ENCODE data around the gene MGAT1. TPM values are rescaled to one million over a fixed set of nuclear protein-coding genes. Genes with fewer than 3 reads are reported as not detected.

The MGAT1 gene
- total RNA-seq, 2 donors from 2014 or later = 101 to 115 TPM

DNA sequence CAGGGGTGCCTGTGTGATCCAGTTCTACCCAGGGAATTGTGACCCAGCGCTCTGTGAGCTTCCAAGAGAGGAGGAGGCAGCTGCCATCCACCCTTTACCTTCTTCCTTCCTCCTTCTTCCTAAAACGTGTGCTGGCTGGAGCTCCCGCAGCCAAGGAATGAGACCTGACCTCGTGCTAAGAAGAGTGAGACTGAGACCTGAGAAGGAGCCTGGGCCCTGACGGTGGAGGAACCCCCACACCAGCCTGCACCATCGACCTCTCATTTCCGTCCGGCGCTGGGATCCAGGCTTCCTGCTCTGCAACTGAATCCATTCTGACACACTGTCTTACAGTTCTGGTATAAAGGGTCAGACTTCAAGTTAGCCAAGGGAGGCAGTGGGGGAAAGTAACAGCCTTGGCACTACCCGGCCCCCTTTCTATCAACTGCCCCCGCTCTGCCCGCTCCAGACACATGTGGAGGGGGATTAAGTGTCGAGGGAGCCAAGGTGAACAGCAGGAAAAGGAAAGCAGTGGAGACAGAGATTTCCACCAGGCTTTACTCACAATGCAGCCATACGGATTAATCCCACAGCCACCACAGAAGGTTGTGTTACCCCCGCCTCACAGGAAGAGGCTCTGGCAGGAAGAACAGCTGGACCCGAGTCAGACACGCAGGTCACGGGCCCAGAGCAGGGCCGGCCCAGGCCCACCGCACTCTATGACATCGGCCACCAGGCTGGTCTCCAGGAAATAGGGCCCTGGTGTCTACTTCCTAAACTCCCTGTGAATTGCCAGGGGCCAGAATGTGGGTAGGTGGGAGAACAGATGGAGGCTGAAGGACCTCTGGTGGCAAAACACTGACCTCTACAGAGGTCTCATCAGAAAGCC lies 15.8 kb downstream of the MGAT1 start:
- DNase-seq = peak; percentile 15
- Histone ChIP-seq H3K9me3 (no peaks in the 10 kb centered on the region), H3K27ac (peak overlapping the region; percentile 48), H3K36me3 (peaks cover 7% of the 10 kb centered on the region), H3K9ac (ENCODE audit: low read depth in 2 of 2, low read length in 2 of 2) (no peak overlapping the region), H3K4me1 (no peaks in the 10 kb centered on the region), H3K4me3 (no peak overlapping the region), H3K27me3 (no peaks in the 10 kb centered on the region)
- intact Hi-C loops (cut with DNase I) = loop anchor here (10.0 kb wide), 1 partner anchor 378 kb away; no protein-coding TSS in a partner anchor
- TF ChIP-seq, protein P1, sequence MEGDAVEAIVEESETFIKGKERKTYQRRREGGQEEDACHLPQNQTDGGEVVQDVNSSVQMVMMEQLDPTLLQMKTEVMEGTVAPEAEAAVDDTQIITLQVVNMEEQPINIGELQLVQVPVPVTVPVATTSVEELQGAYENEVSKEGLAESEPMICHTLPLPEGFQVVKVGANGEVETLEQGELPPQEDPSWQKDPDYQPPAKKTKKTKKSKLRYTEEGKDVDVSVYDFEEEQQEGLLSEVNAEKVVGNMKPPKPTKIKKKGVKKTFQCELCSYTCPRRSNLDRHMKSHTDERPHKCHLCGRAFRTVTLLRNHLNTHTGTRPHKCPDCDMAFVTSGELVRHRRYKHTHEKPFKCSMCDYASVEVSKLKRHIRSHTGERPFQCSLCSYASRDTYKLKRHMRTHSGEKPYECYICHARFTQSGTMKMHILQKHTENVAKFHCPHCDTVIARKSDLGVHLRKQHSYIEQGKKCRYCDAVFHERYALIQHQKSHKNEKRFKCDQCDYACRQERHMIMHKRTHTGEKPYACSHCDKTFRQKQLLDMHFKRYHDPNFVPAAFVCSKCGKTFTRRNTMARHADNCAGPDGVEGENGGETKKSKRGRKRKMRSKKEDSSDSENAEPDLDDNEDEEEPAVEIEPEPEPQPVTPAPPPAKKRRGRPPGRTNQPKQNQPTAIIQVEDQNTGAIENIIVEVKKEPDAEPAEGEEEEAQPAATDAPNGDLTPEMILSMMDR (IDR thresholded peaks at IDR 0.05) = no peak

DNA sequence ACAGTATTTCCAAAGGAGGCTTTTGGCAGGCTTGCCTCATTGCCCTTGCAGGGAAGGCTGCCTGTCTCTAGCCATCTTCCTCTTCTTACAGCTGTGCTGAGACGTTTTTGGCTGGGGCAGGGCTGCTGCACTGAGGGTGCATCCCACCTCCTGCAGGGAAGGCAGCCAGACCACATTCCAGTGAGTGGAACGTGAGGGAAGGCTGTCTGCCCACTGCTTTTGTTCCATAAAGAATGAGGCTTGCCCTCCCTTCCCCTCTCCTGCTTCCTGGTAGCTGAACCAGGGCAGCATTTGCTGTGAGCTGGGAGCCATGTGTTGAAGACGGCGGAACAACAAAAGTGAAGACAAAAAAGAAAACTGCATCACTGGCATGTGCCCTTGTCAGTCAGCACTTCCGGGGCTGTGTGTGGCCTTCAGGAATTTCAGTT lies 16.8 kb downstream of the MGAT1 start:
- TF ChIP-seq, protein P1 (IDR thresholded peaks at IDR 0.05) = no peak
- H3K36me3 ChIP-seq = no peaks in the 10 kb centered on the region
- no peak overlapping the region for H3K4me3 ChIP-seq
- intact Hi-C loops (cut with DNase I) = loop anchor here (10.0 kb wide), 1 partner anchor 379 kb away; no protein-coding TSS in a partner anchor
- H3K27me3 ChIP-seq = no peaks in the 10 kb centered on the region
- H3K4me1 ChIP-seq = no peaks in the 10 kb centered on the region
- peak overlapping the region; percentile 48 for H3K27ac ChIP-seq
- H3K9ac ChIP-seq (ENCODE audit: low read depth in 2 of 2, low read length in 2 of 2) = peak overlapping the region in 1 of 2 donors; percentile 44
- DNase-seq = no peak
- H3K9me3 ChIP-seq = no peaks in the 10 kb centered on the region

DNA sequence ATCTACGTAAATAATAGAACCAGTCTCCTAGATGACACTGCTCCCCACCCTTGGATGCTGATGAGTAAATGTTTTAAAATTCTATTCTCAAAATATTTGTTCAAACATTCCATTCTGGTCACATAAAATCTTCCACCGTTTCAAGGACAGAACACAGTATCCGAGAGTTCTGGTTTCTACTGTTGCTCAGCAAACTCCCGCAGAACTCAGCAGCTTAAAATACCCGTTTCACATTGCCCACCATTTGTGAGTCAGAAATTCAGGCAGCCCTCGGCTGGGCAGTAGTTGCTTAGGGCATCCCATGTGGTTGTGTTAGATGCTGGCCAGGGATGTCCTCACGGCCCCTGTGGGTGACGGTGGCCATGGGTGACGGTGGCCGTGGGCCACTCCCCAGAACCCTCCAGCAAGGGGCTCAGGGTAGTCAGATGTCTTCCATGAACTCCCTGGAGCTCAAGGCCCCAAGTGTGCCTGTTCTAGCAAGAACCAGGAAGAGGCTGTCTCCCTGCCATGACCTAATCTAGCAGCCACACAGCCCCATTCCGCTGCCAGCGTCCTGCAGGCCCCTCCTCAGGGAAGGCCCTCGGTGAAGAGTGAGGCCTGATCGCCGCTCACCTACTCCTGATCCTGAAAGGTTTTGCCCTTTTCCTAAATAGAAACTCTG lies 17.4 kb downstream of the MGAT1 start:
- DNase-seq = peak; percentile 21
- Histone ChIP-seq H3K36me3 (no peaks in the 10 kb centered on the region), H3K9ac (ENCODE audit: low read depth in 2 of 2, low read length in 2 of 2) (peak overlapping the region in 1 of 2 donors; percentile 44)

DNA sequence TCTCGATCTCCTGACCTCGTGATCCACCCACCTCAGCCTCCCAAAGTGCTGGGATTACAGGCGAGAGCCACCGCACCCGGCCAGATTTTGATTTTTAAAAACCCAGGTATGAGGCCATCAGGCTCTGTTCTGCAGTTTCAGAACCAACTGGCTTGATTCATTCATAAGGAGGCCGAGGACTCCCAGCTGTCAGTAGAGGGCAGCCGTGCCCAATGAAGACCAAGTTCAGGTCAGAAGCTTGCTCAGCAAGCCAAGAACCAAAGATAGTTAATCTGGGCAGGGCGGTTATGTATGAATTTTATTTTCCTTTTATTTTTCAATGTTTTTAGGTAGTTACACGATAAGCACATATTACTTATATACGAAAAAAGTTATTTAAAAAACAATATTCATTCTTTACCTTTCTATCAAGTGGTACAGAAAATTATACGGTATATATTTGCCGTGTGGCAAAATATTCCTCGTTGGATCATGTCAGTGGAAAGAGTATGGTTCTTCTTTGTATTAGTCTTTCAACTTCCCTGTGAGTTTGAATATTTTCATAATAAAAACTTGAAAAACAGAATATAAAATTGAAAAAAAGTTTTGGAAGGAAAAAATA lies 18.0 kb downstream of the MGAT1 start:
- H3K4me1 ChIP-seq = no peaks in the 10 kb centered on the region
- intact Hi-C loops (cut with DNase I) = loop anchor here (10.0 kb wide), 1 partner anchor 380 kb away; no protein-coding TSS in a partner anchor
- no peaks in the 10 kb centered on the region for H3K9me3 ChIP-seq
- H3K9ac ChIP-seq (ENCODE audit: low read depth in 2 of 2, low read length in 2 of 2) = no peak overlapping the region
- TF ChIP-seq, protein P1 (IDR thresholded peaks at IDR 0.05) = peak; percentile 61
- DNase-seq = peak; percentile 86
- H3K27me3 ChIP-seq = no peaks in the 10 kb centered on the region
- H3K4me3 ChIP-seq = no peak overlapping the region
- H3K27ac ChIP-seq = peak overlapping the region; percentile 48
- H3K36me3 ChIP-seq = no peaks in the 10 kb centered on the region

More for the DNA sequence above, 17.4 kb downstream of the MGAT1 start:
- H3K4me3 ChIP-seq = no peak overlapping the region
- H3K27me3 ChIP-seq = no peaks in the 10 kb centered on the region
- TF ChIP-seq, protein P1 (IDR thresholded peaks at IDR 0.05) = no peak
- no peaks in the 10 kb centered on the region for H3K4me1 ChIP-seq
- H3K27ac ChIP-seq = peak overlapping the region; percentile 48
- H3K9me3 ChIP-seq = no peaks in the 10 kb centered on the region
- intact Hi-C loops (cut with DNase I) = loop anchor here (10.0 kb wide), 1 partner anchor 380 kb away; no protein-coding TSS in a partner anchor
